Breast epithelium (tissue), 3 donors: Measurements from ENCODE around the gene FLOT1.

ENCODE experiments used
- POLR2A ChIP-seq: fragments of 450-650 bp; IDR thresholded peaks from one replicate; pipeline ENCODE4 v1.6.1; 2016; ENCODE audit warnings: antibody characterized with exemption, mild to moderate bottlenecking, moderate library complexity
- TF ChIP-seq, protein P1 (sequence below), 3 donors: fragments of 450-650 bp; IDR thresholded peaks; one replicate each; pipeline ENCODE4 v1.5.1; 2016 to 2017; ENCODE audit warnings: antibody characterized with exemption in 3 of 3, mild to moderate bottlenecking in 3 of 3, moderate library complexity in 3 of 3

- TF ChIP-seq, protein P1, sequence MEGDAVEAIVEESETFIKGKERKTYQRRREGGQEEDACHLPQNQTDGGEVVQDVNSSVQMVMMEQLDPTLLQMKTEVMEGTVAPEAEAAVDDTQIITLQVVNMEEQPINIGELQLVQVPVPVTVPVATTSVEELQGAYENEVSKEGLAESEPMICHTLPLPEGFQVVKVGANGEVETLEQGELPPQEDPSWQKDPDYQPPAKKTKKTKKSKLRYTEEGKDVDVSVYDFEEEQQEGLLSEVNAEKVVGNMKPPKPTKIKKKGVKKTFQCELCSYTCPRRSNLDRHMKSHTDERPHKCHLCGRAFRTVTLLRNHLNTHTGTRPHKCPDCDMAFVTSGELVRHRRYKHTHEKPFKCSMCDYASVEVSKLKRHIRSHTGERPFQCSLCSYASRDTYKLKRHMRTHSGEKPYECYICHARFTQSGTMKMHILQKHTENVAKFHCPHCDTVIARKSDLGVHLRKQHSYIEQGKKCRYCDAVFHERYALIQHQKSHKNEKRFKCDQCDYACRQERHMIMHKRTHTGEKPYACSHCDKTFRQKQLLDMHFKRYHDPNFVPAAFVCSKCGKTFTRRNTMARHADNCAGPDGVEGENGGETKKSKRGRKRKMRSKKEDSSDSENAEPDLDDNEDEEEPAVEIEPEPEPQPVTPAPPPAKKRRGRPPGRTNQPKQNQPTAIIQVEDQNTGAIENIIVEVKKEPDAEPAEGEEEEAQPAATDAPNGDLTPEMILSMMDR (IDR thresholded peaks at IDR 0.05): no peak
- TF ChIP-seq POLR2A: no peak
Observed at GRCh38 chr6:30689022-30689865, 53.2 kb downstream of the FLOT1 start.
